NCI-H1417 (cell line): ENCODE measurements around the gene HSD17B3.
"Not testable (repeated sequence)": the region's sequence is repeated elsewhere in the genome, so short reads cannot be mapped to it uniquely, and the experiment has no call there.

Experiments
- DNase-seq, 3 experiments: peaks; one replicate each; lab custom pipeline; 2025; lab: John Stamatoyannopoulos, UW

HSD17B3 gene

DNA sequence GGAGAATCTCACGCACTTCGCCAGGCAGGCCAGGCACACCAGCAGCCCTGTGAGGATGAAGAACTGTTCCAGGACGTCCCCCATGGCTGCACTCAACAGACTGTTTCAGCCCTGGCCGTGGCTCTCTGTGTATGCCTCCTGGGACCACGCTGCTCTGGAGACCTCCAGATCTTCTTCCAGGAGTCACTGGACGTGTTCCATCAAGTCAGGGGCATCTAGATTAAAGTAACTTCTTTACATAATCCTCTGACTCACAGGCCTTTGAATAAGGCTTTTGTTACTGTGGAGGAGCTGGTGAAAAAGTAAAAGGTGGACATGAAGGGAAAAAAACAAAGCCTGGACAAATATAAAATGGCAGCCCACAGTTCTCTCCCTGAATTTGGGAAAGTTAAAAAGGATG is at the start of gene HSD17B3:
Gene HSD17B3, minus strand, starts transcription at position 156 of the 400 bp plus-strand sequence. Its CDS starts 72 bp downstream, at position 84.
- DNase-seq: no peak

DNA sequence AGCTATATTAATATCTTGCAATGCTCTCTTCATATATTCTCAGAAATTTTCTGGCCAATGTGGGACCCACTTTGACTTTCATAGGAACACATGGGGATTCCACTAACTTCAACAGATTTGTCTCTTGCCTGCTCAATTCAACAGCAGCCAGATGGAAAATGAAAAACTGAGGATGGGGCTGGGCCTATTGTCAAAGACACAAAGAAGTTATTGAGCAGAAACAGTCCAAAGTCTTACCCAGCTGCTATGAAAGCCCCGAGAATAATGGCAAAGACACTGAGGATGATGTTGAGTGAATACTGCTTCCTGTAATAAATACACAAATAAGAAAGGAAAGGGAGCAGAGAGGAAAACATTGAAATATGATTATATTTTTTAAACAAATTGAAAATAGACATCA is 48.9 kb upstream of the HSD17B3 start:
- DNase-seq: no peak

DNA sequence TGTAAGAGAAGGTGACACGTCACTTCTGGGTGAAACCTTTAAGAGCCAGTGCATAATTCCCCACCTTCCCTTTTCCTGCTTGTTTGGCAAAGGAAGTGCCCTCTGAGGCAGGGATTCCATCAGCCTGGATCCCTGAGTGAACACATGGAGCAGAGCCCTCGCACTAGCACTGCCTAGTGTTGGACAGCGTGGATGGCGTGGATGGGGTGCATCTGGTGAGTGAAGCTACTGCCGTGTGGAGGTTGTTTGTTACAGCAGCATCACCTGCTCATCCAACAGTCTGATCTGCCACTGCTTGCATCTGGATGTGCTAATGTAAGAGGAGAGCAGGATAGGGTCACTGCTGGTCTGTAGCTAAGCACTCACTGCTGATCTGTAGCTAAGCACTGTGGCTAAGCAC is 46.3 kb upstream of the HSD17B3 start:
- DNase-seq: no peak

DNA sequence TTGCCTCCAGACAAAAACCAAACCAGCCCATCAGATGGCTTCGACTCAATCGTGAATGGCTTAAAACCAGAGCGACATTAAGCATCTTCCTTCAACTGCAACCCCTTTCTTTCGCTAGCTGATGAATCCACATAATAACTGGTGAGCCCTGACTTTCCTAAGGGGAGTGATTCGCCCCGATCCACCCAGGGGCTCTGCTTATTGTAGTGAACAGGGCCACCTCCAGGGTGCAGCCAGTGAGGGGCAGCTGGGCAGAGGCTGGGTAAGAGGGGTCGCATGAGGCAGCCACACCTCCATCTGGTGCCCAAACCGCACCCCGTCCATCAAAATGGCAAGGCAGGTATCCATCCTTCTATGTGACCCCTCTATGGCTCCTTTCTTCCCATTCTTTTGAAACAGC is 43.6 kb upstream of the HSD17B3 start:
- DNase-seq: no peak

DNA sequence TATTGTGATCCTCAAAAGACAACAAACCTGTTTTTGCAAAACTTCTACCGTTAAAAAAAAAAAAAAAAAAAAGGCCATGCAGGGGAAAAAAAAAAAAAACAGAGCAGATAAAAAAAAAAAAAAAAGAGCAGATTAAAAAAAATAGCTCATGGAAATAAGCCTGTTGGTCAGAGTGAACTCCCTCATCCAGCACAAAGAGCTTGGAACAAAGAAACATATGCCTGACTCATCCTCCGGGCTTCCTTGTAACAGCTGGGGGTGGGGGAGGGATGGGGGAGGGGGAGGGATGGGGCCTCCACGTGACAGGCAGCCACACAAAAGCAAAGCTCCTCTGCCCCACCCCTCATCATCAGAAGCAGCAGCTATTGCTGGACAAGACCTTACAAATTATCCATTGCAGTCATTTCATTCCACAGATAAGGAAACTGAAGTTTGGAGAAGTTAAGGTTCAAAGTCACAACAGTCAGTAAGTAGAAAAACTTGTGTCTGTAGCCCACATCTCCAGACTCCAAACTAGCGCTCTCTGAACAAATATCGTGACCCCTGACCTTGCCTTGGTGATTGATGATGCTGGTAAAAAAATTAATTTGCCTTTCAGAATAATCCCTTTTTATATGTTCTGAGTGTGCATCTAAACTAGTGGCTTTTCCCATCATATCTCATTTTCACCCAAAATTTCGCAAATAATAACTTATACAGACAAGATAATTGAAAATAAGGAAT is 42.6 kb upstream of the HSD17B3 start:
- peak; percentile 6 to 71 (median 22) for DNase-seq

DNA sequence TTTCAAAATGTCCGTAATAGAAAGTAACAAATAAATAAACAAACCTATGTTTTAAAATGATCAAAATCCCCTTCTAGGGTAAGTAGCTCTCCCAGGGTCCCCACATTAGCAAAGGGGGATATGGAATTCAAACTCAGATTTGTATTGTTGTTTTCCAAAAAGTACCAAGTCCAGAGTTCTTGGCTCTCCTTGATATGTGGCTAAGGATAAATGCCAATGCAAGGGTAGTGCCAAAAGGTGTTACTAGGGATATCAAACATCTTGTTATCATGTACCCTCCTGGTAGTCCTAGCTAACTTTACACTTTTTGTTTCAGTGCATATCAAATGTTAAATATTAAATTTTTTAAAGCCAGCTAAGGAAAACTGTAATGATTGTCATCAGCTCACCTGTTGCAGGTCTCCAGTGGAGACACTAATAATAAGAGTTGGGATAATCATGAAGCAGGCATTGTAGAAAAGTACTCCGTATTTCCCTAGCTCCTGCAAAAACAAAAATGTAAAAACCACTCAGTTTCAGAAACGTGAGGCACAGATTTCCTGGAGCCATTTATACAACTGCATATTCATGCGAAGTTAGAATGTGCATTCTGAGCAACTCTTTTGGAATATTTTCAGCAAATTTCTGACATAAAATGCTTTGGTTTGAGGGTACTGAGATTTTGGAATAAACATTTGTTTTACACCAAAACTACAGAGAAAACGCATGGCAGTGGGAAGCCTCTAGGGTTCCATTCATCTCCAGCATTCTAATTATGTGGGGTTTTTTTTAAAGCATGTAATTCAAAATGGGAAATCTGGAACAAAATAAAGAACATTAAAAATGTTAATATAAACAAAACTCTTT is 41.8 kb upstream of the HSD17B3 start:
- peak in 1 of 3 experiments; percentile 39 for DNase-seq

DNA sequence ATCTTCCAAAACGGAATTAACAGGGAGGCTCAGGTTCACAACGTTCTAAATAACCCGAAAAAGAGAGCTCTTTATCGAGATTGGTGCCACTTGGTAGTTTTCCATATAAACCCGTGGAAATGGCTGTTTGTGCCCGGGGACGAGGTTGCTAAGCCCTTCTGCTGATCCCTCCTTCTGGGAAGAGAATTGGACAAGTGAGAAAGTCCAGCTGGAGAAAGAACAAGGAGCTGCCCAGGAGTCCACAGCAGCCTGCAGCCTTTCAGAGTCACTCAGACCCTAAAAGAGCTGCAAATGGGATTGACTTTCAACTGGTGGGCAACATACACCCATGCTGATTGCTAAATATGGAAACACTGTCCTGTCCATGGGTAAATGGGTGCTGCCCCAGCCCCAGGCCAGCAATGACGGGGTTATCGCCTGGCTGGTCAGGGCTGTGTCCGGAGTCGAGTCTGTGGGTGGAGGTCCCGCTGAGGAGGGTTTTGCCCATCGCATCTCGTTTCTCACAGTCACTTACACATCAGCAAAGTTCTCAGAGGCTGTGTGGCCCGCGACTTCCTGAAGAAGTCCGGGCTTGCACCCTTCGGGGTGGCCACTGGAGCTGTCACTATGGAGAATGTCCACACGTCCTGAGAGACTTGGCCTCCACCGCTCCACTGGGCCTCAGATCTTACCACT is 40.7 kb upstream of the HSD17B3 start:
- DNase-seq: no peak

DNA sequence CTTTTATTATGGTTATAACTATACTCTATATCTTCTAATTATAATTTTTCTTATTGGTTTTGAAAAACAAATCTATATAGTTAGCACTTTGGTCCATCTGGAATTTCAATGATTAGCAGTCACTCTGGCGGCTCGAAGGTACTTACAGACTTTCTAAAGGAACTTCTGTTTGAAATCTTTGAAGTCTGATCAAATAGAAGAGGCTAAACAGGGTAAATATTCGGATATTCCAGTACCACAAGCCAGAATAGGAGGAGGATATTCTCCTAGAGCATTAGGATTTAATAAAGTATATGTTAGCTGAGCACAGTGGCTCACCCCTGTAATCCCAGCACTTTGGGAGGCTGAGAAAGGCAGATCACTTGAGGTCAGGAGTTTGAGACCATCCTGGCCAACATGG is 38.7 kb upstream of the HSD17B3 start:
- no peak for DNase-seq

DNA sequence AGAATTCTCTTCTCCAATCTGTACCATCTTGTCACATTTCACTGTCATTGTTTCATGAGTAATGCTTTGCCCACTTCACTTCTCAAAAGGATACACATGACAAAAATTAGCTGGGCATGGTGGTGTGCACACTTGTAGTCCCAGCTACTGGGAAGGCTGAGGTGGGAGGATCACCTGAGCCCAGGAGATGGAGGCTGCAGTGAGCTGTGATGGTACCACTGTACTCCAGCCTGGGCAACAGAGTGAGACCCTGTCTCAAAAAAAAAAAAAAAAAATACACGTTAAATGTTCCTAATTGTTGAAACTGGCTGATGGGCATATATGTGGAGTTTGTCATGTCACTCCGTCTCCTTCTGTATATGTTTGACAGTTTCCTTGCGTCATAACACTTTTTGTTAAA is 36.3 kb upstream of the HSD17B3 start:
- no peak for DNase-seq

DNA sequence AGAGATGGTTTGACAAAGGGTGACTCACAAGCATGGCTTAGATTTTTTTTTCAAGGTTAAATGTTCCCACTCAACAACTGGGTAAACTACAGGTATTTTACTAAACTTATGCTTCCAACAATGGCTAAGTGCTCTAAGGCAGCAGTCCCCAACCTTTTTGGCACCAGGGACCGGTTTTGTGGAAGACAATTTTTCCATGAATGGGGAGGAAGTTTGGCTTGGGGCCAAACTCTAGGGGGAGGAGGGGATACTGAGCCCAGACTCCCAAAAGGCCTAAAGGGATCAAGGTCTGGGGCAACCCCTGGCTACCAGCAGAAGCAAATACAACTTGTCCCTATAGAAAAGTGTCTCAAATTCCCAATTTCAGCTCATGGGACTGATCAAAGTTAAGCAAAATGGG is 32.0 kb upstream of the HSD17B3 start:
- DNase-seq: no peak

DNA sequence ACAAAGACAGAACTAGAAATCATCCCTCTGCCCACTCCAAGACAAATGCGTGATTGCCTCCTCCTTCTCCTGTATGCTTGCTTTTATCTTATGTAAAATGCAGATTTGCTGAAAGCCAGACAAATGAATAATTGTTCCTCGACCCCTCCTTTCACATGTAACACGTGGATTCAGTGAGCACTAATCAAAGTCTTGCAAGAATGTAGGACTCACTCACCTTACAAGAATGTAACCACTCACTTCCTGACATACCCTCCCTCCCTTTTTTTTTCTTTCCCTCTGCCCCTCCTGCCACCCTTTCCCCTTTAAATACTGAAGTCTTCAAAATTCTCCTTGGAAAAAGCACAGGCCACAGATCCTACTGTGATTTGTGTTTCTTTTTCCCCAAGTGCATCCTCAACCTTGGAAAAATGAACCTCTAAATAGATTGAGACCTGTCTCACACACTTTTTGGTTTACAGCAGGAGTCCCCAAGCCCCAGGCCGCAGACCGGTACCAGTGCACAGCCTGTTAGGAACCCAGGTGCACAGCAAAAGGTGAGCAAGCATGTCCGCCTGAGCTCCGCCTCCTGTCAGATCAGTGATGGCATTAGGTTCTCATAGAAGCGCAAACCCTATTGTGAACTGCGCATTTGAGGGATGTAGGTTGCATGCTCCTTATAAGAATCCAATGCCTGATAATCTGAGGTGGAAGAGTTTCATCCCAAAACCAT is 29.4 kb upstream of the HSD17B3 start:
- no peak for DNase-seq

DNA sequence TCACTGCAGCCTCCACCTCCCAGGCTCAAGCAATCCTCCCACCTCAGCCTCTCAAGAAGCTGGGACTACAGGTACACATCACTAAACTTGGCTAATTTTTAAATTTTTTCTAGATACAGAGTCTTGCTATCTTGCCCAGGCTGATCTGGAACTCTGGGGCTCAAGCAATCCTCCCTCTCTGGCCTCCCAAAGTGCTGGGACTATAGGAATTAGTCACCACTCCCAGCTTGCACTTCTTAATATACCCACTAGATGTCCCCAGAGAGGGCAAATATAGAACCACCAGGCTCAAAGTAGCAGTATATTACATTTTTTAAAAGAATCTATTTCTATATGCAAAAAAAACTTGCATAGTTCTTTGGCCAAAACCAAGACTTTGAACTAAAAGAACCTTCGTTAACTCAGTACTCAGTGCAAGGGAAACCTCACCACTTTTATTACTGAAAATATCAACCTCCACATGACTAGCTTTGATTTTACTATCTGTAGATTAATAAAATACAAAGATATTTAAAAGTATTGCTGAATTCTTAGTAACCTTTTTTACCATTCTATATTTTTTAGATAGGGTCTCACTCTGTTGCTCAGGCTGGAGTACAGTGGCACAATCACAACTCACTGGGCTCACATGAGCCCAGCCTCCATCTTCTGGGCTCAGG is 25.8 kb upstream of the HSD17B3 start:
- DNase-seq: peak; percentile 9 to 73 (median 47)

DNA sequence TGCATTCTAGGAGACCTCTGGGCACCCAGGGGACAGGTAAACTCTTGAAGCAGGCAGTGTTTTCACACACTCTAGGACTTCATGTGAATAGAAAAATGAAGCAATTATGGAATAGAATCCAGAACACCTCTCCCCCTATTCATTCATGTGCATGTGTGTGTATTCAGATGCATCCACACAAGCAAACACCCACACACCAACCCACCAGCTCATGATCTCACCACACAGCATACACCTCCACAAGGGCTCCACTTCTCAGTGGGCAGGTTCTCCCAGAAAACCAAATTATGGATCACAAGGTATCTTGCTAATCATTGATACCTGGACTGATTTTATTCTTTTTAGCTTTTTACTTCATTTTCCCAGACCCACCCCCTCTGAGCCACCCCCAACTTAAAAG is 21.2 kb upstream of the HSD17B3 start:
- DNase-seq: no peak

DNA sequence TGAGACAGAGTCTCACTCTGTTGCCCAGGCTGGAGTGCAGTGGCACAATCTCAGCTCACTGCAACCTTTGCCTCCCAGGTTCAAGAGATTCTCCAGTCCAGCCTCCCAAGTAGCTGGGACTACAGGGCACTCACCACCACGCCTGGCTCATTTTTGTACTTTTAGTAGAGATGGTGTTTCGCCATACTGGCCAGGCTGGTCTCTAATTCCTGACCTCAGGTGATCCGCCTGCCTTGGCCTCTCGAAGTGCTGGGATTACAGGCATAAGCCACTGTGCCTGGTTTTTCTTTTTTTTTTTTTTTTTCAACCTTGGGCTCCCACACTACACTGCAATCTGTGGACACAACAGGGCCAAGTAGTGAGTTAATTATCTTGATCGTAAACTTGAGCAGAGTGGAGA is 20.8 kb upstream of the HSD17B3 start:
- not testable (repeated sequence) for DNase-seq

DNA sequence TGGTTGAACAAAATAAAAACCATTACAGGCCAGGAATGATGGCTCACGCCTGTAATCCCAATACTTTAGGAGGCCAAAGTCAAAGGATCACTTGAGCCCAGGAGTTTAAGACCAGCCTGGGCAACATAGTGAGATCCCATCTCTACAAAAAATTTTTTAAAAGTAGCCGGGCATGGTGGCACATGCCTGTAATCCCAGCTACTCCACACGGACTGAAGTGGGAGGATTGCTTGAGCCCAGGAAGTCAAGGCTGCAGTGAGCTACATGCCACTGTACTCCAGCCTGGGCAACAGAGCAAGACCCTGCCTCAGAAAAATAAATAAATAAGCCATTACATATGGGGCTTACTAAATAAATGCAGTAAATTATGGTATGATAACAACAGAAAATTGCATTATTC is 20.2 kb upstream of the HSD17B3 start:
- DNase-seq: not testable (repeated sequence)

DNA sequence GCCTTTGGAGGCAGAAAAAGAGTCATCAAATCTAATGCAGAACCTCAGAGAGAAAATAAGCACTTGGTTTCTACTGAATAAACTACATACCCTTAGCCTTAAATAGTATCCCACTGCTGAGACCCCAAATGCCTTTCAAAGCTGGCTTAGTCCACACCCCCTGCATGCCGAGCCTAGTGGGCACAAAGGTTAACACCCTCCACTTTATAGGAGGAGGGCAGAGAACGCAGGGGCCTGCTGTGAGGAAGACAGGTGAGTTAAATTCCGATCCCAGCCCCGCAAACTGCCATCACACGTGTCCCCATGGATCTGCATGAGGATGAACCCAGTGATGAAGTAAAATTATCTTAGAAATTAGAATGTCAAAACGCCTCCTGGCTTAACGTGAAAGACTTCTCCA is 19.5 kb upstream of the HSD17B3 start:
- DNase-seq: no peak

DNA sequence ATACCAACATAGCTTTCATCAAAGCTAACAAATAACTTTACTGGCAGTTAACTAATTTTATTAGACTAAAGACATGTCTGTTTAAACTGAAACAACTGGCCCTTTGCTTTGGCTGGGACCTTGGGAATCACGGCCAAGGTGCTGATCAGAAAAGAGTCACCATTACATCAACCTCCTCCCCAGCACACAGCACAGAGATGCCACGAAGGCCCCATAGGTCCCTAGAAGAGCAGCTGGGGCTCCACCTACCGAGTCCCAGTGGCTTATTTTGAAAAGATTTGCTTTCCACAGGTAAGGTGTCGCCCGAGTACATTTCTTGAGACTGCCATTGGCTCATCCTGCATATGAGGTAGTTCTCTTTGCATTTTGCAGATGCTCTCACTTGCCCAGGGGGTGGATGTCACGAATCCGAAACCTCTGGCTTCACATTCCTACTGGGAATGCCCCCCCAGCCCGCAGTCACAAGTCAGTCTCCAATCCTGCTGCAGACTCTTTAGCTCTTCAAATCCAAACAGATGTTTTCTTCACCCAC is 18.8 kb upstream of the HSD17B3 start:
- no peak for DNase-seq

DNA sequence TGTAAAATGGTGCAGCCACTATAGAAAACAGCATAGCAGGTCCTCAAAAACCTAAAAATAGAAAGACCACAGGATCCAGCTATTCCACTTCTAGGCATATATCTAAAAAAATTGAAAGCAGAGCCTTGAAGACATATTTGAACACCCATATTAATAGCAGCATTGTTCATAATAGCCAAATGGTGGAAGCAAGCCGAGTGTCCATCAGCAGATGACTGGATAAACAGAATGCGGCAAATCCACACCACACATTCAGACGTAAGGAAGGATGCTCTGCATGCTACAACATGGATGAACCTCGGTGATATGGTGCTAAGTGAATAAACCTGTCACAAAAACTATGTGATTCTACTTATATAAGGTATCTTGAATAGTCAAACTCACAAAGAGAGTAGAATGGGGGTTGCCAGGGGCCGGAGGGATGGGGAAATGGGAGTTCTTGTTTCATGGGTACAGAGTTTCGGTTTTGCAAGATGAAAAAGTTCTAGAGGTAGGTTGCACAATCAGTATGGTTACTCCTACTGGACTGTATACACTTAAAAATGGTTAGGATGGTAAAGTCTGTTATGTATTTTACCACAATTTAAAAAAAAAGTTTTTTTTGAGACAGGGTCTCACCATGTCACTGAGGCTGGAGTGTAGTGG is 17.1 kb upstream of the HSD17B3 start:
- DNase-seq: no peak

DNA sequence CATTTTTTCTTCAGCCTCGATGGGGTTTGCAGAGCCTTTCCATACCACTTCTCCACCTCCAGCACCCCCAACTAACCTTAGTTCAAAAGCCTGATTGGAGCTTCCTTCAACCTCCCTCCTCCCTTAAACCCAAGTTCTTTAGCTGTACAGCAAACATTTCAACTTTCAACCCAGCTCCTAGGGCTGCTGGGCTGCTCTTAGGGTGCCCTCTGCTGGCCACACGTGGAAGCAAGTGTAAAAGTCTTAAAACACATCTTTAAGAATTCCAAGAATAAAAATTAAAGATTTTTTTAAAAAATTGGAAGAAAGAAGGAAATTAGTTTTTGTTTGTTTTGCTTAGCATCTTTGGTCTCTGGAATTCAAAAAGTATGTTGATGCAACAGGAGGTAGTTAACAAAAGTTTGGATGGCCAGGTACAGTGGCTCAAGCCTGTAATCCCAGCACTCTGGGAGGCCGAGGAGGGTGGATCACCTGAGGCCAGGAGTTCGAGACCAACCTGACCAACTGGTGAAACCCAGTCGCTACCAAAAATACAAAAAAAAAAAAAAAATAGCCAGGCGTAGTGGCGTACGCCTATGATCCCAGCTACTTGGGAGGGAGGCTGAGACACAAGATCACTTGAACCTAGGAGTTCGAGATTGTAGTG is 15.5 kb upstream of the HSD17B3 start:
- DNase-seq: peak; percentile 3 to 72 (median 15)

DNA sequence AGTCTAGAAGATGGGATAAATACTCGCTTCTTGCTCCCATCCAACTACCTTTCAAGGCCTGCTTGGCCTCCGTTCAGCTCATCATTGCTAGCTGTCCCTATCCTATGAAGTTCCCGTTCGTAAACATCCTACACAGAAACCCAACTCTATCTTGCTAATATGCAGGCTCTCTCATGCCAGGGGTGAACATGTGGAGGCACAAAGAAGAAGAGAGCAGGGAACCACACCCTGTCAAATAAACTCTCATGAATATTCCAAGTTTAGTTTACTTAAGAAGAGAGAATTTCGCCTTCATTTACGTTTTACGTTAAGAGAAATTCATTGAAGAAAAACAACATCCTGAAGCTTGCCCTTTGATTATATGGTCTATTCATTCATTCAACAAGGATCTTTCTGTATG is 7.9 kb upstream of the HSD17B3 start:
- DNase-seq: no peak
